ENCODE results near the gene UNC5B.

- TF ChIP-seq POLR2A (IDR thresholded peaks at IDR 0.05) = no peak
- no peak for TF ChIP-seq CTCF (IDR thresholded peaks at IDR 0.05)
Observed at GRCh38 chr10:71225291-71226058, 13.1 kb downstream of the UNC5B start.
